Mucosa of stomach (tissue), 1 donor: ENCODE data around the gene RIT2.

Experiments used
- H3K27me3 ChIP-seq: one replicate; pipeline ENCODE4 v1.7.0; 2013; ENCODE audit warnings: mild to moderate bottlenecking, low read length; ENCODE audit not compliant: control insufficient read depth, insufficient read depth
- H3K36me3 ChIP-seq: one replicate; pipeline ENCODE4 v1.7.0; 2013; ENCODE audit warnings: low read length; ENCODE audit not compliant: control insufficient read depth, insufficient read depth
- H3K4me1 ChIP-seq: one replicate; pipeline ENCODE4 v1.7.0; 2013; ENCODE audit warnings: mild to moderate bottlenecking, low read length; ENCODE audit not compliant: control insufficient read depth, insufficient read depth
- H3K4me3 ChIP-seq: one replicate; pipeline ENCODE4 v1.7.0; 2013; ENCODE audit warnings: low read length
- H3K9ac ChIP-seq: one replicate; pipeline ENCODE4 v1.7.0; 2013; ENCODE audit warnings: mild to moderate bottlenecking, low read length, moderate library complexity
- H3K9me3 ChIP-seq: one replicate; pipeline ENCODE4 v1.7.0; 2013; ENCODE audit warnings: mild to moderate bottlenecking, low read length, moderate library complexity; ENCODE audit not compliant: control insufficient read depth
- donor health status: Pancreatic carcinoma.

Gene RIT2

DNA sequence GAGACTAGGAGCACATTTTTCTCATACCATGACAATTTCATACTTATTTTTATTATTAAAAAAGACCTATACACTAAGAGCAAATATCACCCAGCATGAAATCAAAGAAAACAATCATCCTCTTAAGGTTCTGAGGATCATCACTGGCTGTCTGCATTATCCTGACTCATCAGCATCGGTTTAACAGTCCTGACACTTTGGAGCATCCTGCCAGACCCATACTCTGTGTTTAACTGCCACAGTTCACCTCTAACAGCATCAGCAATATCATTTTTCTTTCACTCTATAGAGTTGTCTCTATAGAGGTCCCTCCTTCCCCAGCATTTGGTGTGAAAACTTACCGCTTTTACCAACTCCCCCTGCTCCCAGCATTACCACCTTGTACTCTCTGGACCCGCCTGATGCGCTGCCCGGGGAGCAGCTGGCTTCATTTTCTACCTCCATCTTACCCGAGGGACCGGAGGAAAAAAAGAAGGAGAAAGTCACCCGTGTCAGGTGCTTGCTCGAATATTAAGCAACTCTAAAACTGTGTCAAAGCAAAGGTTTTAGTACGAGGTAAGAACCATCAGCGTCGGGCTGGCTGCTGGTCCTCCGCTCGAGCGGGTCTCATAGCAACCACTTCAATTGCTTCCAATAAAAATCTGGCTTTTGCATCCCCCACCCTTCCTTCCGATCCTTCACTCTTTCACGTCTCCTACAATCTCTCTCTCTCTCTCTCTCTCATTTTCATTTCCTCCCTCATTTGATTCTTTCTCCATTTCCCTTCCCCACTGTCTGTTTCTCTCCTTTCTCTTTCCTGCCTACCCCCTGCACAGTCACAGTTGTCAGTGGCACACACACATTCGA is at the start of gene RIT2:
Gene RIT2 (minus strand): TSS at position 610 of the 846 bp plus-strand sequence.
- no peak within 1 kb of the TSS for H3K4me3 ChIP-seq
- no peaks in the 10 kb centered on the region for H3K36me3 ChIP-seq
- no peaks in the 10 kb centered on the region for H3K27me3 ChIP-seq
- no peak within 1 kb of the TSS for H3K9ac ChIP-seq
- no peaks in the 10 kb centered on the region for H3K9me3 ChIP-seq
- no peaks in the 10 kb centered on the region for H3K4me1 ChIP-seq

- H3K4me3 ChIP-seq = no peak overlapping the region
- no peak overlapping the region for H3K9ac ChIP-seq
- no peaks in the 10 kb centered on the region for H3K9me3 ChIP-seq
- no peaks in the 10 kb centered on the region for H3K27me3 ChIP-seq
- no peaks in the 10 kb centered on the region for H3K36me3 ChIP-seq
- no peaks in the 10 kb centered on the region for H3K4me1 ChIP-seq
These were observed 46.0 kb upstream of the RIT2 start for GRCh38 chr18:43161528-43161927.

DNA sequence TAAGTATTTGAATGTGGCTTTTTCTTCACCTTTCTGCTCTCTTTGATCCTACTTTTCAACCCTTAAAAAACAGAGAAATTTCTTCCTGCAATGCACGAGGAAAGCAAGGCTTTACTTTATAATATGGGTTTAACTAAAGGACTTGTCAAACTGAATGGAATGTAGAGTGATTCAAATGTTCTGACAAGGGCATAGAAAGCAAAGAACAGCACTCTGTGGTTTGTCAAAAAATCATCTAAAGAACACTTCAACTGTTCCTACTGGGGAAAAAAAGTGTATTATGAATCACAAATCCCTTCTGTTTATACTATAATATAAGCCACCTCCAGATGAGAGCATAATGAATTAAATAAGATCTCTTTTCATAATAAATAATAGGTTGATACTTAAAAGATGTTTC is 45.0 kb upstream of the RIT2 start:
- no peaks in the 10 kb centered on the region for H3K27me3 ChIP-seq
- no peak overlapping the region for H3K9ac ChIP-seq
- H3K9me3 ChIP-seq = no peaks in the 10 kb centered on the region
- no peaks in the 10 kb centered on the region for H3K4me1 ChIP-seq
- H3K36me3 ChIP-seq = no peaks in the 10 kb centered on the region
- no peak overlapping the region for H3K4me3 ChIP-seq

GRCh38 chr18:43159926-43160325 is 44.4 kb upstream of the RIT2 start:
- Histone ChIP-seq H3K9me3 (no peaks in the 10 kb centered on the region), H3K4me1 (no peaks in the 10 kb centered on the region), H3K36me3 (no peaks in the 10 kb centered on the region), H3K4me3 (no peak overlapping the region), H3K27me3 (no peaks in the 10 kb centered on the region), H3K9ac (no peak overlapping the region)

- Histone ChIP-seq H3K4me3 (no peak overlapping the region), H3K27me3 (no peaks in the 10 kb centered on the region), H3K4me1 (no peaks in the 10 kb centered on the region), H3K9ac (no peak overlapping the region), H3K36me3 (no peaks in the 10 kb centered on the region), H3K9me3 (no peaks in the 10 kb centered on the region)
These were observed 43.7 kb upstream of the RIT2 start for GRCh38 chr18:43159086-43159770.

DNA sequence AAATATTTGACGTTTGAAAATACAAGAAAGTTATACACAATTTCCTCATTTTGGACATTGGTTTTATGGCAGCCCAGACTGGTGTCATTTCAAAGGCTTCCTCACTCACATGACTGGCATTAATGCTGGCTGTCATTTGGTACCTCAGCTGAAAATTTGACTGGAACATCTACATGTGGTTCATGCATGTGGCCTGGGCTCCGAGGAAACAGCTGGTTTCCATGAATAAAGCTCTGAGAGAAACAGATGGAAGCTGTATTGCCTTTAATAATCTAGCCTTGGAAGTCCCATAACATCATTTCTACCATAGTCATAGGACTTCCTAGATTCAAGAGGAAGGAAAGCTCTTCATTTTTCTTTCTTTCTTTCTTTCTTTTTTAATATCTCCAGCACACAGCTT is 42.9 kb upstream of the RIT2 start:
- Histone ChIP-seq H3K4me3 (no peak overlapping the region), H3K9me3 (no peaks in the 10 kb centered on the region), H3K4me1 (no peaks in the 10 kb centered on the region), H3K27me3 (no peaks in the 10 kb centered on the region), H3K9ac (no peak overlapping the region), H3K36me3 (no peaks in the 10 kb centered on the region)

GRCh38 chr18:43155842-43156241 is 40.4 kb upstream of the RIT2 start:
- no peak overlapping the region for H3K9ac ChIP-seq
- H3K36me3 ChIP-seq = no peaks in the 10 kb centered on the region
- no peaks in the 10 kb centered on the region for H3K27me3 ChIP-seq
- no peaks in the 10 kb centered on the region for H3K9me3 ChIP-seq
- no peaks in the 10 kb centered on the region for H3K4me1 ChIP-seq
- no peak overlapping the region for H3K4me3 ChIP-seq

- Histone ChIP-seq H3K4me3 (no peak overlapping the region), H3K9ac (no peak overlapping the region), H3K9me3 (no peaks in the 10 kb centered on the region), H3K4me1 (no peaks in the 10 kb centered on the region), H3K36me3 (no peaks in the 10 kb centered on the region), H3K27me3 (no peaks in the 10 kb centered on the region)
These were observed 32.7 kb upstream of the RIT2 start for GRCh38 chr18:43148231-43148630.

DNA sequence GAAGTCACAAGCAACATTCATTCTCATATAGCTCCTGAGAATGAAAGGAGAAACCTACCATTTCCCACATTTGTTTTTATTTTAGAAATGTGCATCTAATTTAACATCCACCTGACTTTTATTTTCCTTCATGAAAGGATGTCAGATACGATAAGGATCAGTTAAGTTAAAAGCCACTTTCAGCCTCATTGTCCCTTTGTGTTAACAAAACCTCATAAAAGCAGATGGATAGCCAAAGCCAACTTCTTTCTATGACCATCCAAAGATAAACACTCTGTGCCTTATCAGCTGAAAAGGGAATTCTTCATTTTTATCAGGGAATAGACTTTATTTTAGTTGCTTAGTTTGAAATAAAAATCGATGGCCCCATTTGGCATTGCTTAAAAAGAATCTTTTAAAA is 25.7 kb upstream of the RIT2 start:
- H3K36me3 ChIP-seq = no peaks in the 10 kb centered on the region
- H3K4me1 ChIP-seq = no peaks in the 10 kb centered on the region
- H3K27me3 ChIP-seq = no peaks in the 10 kb centered on the region
- H3K9ac ChIP-seq = no peak overlapping the region
- no peaks in the 10 kb centered on the region for H3K9me3 ChIP-seq
- no peak overlapping the region for H3K4me3 ChIP-seq

DNA sequence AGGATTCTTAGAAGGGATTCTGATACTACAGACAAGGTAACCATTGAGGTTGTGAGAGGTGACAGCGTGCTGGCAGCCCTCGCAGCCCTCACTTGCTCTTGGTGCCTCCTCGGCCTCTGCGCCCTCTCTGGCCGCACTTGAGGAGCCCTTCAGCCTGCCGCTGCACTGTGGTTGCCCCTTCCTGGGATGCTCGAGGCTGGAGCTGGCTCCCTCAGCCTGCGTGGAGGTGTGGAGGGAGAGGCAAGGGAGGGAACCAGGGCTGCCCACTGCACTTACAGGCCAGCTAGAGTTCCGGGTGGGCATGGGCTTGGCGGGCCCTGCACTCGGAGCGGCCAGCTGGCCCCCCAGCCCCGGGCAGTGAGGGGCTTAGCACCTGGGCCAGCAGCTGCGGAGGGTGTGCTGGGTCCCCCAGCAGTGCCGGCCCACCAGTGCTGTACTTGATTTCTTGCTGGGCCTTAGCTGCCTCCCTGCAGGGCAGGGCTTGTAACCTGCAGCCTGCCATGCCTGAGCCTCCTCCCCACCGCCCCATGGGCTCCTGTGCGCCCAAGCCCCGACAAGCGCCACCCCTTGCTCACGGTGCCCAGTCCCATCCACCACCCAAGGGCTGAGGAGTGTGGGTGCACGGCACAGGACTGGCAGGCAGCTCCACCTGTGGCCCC is 23.9 kb upstream of the RIT2 start:
- H3K9me3 ChIP-seq = no peaks in the 10 kb centered on the region
- H3K9ac ChIP-seq = no peak overlapping the region
- no peaks in the 10 kb centered on the region for H3K4me1 ChIP-seq
- no peaks in the 10 kb centered on the region for H3K27me3 ChIP-seq
- no peak overlapping the region for H3K4me3 ChIP-seq
- no peaks in the 10 kb centered on the region for H3K36me3 ChIP-seq

- no peaks in the 10 kb centered on the region for H3K27me3 ChIP-seq
- no peaks in the 10 kb centered on the region for H3K9me3 ChIP-seq
- H3K9ac ChIP-seq = no peak overlapping the region
- H3K4me1 ChIP-seq = no peaks in the 10 kb centered on the region
- no peaks in the 10 kb centered on the region for H3K36me3 ChIP-seq
- H3K4me3 ChIP-seq = no peak overlapping the region
These were observed 19.4 kb upstream of the RIT2 start for GRCh38 chr18:43134876-43135275.

DNA sequence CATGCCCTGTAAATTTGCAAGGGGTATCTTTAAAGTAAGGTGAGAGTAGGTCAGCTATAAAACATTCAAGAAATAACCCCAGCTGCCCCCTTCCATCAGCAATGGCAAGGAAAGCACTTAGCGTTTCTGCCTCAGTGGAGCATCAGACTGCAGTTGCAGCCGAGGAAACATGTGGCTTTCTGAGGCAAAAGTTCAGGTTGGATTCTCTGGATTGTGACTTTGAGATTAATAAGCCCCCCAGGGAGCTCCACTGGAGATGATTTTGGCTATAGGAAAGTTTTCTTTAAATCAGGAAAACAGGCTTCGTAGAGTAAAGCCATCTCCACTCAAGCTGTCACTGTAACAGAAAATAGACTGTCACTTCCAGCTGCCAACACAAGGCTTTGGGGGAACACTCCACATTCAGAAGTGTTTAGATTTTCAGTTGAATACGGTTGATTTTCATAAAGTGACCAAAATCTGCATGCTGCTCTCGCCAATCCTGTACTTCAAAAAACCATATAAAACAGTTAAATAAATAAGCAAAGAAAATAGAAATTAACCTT is 15.3 kb upstream of the RIT2 start:
- H3K9ac ChIP-seq = no peak overlapping the region
- H3K27me3 ChIP-seq = no peaks in the 10 kb centered on the region

More for the DNA sequence above, 15.3 kb upstream of the RIT2 start:
- Histone ChIP-seq H3K36me3 (no peaks in the 10 kb centered on the region), H3K9me3 (no peaks in the 10 kb centered on the region), H3K4me3 (no peak overlapping the region), H3K4me1 (no peaks in the 10 kb centered on the region)
